GM12873 (cell line): ENCODE results near the gene YTHDF2.

ENCODE experiments used
- TF ChIP-seq, protein P1 (sequence below): IDR thresholded peaks from 2 replicates; pipeline ENCODE4 v1.5.1; 2012; ENCODE audit warnings: low read depth, mild to moderate bottlenecking, moderate library complexity, low read length, control low read depth; ENCODE audit not compliant: insufficient read depth; ENCODE audit errors: missing control alignments

YTHDF2 gene

DNA sequence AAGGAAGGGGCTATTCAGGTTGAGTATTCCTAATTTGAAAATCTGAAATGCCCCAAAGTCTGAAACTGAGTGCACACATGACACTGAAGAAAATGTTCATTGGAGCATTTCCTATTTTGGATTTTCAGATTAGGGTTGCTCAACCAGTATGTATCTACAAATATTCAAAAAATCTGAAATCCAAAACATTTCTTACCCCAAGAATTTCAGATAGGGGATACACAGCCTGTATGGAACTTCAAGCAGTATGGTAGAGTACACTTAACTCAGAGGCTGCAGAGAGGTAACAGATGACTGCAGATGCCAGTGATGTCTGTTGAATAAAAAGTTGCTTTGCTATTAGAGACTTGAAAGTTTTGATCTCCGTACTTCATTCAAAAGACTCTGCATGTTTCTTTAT, 19.0 kb downstream of the YTHDF2 start:
- TF ChIP-seq, protein P1, sequence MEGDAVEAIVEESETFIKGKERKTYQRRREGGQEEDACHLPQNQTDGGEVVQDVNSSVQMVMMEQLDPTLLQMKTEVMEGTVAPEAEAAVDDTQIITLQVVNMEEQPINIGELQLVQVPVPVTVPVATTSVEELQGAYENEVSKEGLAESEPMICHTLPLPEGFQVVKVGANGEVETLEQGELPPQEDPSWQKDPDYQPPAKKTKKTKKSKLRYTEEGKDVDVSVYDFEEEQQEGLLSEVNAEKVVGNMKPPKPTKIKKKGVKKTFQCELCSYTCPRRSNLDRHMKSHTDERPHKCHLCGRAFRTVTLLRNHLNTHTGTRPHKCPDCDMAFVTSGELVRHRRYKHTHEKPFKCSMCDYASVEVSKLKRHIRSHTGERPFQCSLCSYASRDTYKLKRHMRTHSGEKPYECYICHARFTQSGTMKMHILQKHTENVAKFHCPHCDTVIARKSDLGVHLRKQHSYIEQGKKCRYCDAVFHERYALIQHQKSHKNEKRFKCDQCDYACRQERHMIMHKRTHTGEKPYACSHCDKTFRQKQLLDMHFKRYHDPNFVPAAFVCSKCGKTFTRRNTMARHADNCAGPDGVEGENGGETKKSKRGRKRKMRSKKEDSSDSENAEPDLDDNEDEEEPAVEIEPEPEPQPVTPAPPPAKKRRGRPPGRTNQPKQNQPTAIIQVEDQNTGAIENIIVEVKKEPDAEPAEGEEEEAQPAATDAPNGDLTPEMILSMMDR, result no peak

DNA sequence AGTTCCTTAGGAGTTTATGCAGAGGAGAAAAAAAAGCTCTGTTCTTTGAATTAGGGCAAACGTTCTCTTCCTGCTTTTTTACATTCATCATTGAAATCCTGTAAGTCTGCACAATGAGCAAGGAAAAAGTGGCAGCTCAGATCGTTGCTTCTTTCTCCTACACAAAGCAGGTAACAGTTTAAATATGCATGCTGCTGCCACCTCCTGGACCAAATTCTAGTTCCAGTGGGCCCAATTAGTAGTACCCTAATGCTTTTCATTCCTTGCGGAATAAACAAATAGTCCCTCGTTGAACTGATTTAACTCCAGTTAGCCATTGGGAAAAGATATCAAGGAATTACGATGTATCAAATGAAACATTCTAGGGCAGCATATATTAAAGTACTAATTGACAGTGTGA, 20.1 kb downstream of the YTHDF2 start:
- TF ChIP-seq, protein P1, result no peak

GRCh38 chr1:28758420-28758819, 21.7 kb downstream of the YTHDF2 start:
- TF ChIP-seq, protein P1, result no peak

DNA sequence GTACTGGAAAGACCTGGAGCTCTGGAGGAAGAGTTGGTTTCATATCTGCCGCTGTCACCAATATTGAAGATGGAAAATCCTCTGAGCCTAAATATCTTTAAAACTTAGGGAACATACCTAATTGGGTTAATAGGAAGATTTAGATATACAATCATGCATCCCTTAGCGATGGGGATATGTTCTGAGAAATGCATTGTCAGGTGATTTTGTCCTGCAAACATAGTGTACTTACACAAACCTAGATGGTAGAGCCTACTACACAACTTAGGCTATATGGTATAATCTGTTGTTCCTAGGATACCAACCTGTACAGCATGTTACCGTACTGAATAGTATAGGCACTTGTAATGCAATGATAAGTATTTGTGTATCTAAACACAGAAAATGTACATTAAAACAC, 22.5 kb downstream of the YTHDF2 start:
- TF ChIP-seq, protein P1, result no peak

DNA sequence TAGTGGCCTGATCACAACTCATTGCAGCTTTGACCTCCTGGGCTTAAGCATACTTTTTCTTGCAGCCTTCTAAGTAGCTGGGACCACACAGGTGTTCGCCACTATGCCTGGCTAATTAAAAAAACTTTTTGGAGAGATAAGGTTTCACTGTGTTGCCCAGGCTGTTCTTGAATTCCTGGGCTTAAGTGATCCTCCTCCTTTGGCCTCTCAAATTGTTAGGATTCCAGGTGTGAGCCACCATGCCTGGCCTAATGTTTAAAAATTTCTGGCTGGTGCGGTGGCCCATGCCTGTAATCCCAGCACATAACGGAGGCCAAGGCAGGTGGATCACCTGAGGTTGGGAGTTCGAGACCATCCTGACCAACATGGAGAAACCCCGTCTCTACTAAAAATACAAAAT, 24.4 kb downstream of the YTHDF2 start:
- TF ChIP-seq, protein P1, result no peak

DNA sequence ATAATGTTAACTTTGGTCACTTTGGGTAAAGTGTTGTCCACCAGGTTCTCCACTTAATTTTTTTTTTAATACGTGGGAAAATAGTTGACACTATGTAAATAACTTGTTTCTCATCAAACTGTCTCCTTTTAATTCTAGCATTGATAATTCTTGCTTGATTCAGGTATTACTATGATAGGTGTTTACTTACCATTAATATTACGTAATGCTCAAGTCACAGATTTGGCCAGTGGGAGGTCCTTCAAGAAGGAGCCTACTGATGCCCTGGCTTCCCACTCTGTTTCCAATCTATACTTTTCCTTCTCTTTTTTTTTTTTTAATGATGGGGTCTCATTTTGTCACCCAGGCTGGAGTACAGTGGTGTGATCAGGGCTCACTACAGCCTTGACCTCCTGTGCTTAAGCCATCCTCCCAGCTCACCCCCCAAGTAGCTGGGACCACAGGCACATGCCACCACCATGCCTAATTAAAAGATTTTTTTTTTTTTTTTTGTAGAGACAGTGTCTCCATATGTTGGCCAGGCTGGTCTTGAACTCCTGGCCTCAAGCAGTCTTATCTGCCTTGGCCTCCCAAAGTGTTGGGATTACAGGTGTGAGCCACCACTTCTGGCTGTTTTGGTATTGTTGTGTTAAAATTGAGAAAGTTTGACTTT, 29.9 kb downstream of the YTHDF2 start:
- TF ChIP-seq, protein P1, result no peak

GRCh38 chr1:28770601-28771165, 33.9 kb downstream of the YTHDF2 start:
- TF ChIP-seq, protein P1, result no peak
